Activated naive CD4-positive, alpha-beta T cell treated with anti-CD3 and anti-CD28 coated beads, Interleukin-2, amount 50 U/mL, for 72 hours (primary cell): Measurements from ENCODE around the gene LGR5. TPM values are rescaled to one million over a fixed set of nuclear protein-coding genes. Genes with fewer than 3 reads are reported as not detected.
"Not testable (repeated sequence)": the region's sequence is repeated elsewhere in the genome, so short reads cannot be mapped to it uniquely, and the experiment has no call there.

ENCODE experiments used
- ATAC-seq, 2 donors: fragments of 150-1000 bp; cut with Tn5 transposase; 2 replicates each; pipeline ENCODE4 v1.10.0; 2021; ENCODE audit warnings: mild to moderate bottlenecking in 2 of 2, moderate library complexity in 2 of 2
- DNase-seq, 2 donors: peaks; one replicate each; pipeline ENCODE4 v3.0.0; 2021 to 2022; ENCODE audit warnings: low spot score in 2 of 2
- H3K27ac Mint-ChIP-seq, 2 donors: one replicate each; pipeline ENCODE4 v1.8.0; 2022; ENCODE audit warnings: mild to moderate bottlenecking in 2 of 2, mixed read lengths in 2 of 2
- H3K36me3 Mint-ChIP-seq, 2 donors: one replicate each; pipeline ENCODE4 v1.8.0; 2022; ENCODE audit warnings: mixed read lengths in 2 of 2
- H3K9me3 Mint-ChIP-seq, 2 donors: one replicate each; pipeline ENCODE4 v1.8.0; 2022; ENCODE audit warnings: mixed read lengths in 2 of 2
- total RNA-seq, 2 donors: library from RNA; stranded (reverse); gene quantifications; one replicate each; pipeline ENCODE4 v1.2.3, GENCODE V29; 2022

The LGR5 gene
- total RNA-seq, 2 donors from 2014 or later: not detected

GRCh38 chr12:71555789-71556188, 116.2 kb downstream of the LGR5 start:
- H3K9me3 Mint-ChIP-seq, ATAC-seq, H3K27ac Mint-ChIP-seq: not testable (repeated sequence)

DNA sequence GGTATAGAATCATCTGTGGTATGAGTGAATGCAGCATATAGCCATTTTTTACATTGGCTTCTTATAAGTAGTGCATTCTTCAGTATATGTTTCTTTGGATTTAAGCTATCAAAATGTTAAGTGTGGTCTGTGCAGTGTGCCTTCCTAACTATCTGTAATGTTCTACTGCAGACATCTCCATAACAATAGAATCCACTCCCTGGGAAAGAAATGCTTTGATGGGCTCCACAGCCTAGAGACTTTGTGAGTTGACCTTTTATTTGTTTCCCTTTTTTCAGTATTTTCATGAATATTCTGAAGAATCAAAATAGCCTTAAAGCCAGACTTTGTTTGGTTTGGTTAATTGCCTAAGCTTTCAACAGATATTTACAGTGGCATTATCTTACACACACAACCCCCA, 116.8 kb downstream of the LGR5 start:
- no peak for ATAC-seq
- H3K9me3 Mint-ChIP-seq: no peaks in the 10 kb centered on the region
- H3K36me3 Mint-ChIP-seq: no peaks in the 10 kb centered on the region
- H3K27ac Mint-ChIP-seq: no peak overlapping the region
- DNase-seq: no peak

More at GRCh38 chr12:71555789-71556188, 116.2 kb downstream of the LGR5 start:
- DNase-seq, H3K36me3 Mint-ChIP-seq: not testable (repeated sequence)

GRCh38 chr12:71556875-71557274, 117.3 kb downstream of the LGR5 start:
- no peak for DNase-seq
- ATAC-seq: no peak
- H3K27ac Mint-ChIP-seq: no peak overlapping the region
- no peaks in the 10 kb centered on the region for H3K36me3 Mint-ChIP-seq
- H3K9me3 Mint-ChIP-seq: no peaks in the 10 kb centered on the region

DNA sequence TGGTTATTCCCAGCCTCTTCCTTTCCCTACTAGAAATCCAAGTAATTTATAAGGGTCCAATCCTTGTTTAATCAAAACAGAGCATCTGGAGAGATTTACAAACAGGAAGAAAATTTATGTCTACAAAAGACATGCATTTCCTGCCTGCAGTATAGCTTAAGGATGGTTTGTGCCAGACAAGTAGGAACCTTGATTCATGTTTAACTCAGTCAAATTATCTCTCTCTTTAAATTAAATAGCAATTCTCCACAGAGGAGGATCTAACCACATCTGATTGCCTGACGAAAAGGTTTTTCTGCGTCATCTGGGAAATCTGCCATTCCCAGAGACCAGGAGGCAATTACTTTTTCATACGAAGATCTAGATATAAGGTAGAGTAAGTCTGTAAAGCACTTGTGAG, 118.8 kb downstream of the LGR5 start:
- DNase-seq: no peak
- no peaks in the 10 kb centered on the region for H3K36me3 Mint-ChIP-seq
- no peak overlapping the region for H3K27ac Mint-ChIP-seq
- no peaks in the 10 kb centered on the region for H3K9me3 Mint-ChIP-seq
- ATAC-seq: no peak

GRCh38 chr12:71562676-71563595, 123.3 kb downstream of the LGR5 start:
- no peak overlapping the region for H3K27ac Mint-ChIP-seq
- H3K36me3 Mint-ChIP-seq: no peaks in the 10 kb centered on the region
- DNase-seq (no peak), ATAC-seq (no peak)
- no peaks in the 10 kb centered on the region for H3K9me3 Mint-ChIP-seq

GRCh38 chr12:71565535-71565934, 125.9 kb downstream of the LGR5 start:
- Mint-ChIP-seq H3K36me3 (no peaks in the 10 kb centered on the region), H3K27ac (no peak overlapping the region), H3K9me3 (no peaks in the 10 kb centered on the region)
- DNase-seq: no peak
- no peak for ATAC-seq

DNA sequence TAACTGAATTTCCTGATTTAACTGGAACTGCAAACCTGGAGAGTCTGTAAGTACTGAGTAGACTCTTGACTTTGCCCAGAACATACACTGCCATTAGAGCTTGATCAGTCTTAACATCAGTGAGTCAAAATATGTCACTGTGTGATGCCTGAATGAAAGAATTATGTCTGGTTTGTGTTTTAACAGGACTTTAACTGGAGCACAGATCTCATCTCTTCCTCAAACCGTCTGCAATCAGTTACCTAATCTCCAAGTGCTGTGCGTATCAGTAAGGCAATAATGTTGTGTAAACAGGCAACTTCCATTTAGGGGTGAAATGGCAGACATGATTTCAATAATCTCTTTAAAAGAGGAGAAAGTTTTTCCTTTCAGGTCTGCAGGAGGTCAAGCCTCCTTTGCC, 127.1 kb downstream of the LGR5 start:
- DNase-seq: no peak
- no peak overlapping the region for H3K27ac Mint-ChIP-seq
- no peak for ATAC-seq
- no peaks in the 10 kb centered on the region for H3K9me3 Mint-ChIP-seq
- H3K36me3 Mint-ChIP-seq: no peaks in the 10 kb centered on the region

DNA sequence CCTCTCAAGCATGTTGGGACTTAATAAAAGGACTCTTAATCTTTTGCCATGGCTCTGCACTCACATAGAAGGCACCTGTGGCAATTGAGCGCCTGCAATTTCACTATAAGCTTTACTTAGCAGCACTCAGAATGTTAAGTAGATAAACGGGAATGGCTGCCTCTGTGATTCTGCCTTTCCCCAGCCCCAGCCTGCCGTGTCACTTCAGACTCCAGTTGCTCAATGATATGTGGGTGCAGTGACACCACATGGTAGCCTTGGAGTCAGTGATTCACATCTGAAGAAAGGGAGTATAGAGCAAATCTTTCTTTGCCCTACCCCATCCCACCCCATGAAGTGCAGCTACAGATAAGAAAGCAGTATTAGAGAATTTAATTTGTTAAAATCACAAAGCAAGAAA, 127.9 kb downstream of the LGR5 start:
- Mint-ChIP-seq H3K9me3 (no peaks in the 10 kb centered on the region), H3K36me3 (no peaks in the 10 kb centered on the region), H3K27ac (no peak overlapping the region)
- DNase-seq: no peak
- ATAC-seq: no peak

- H3K36me3 Mint-ChIP-seq, H3K27ac Mint-ChIP-seq, H3K9me3 Mint-ChIP-seq, ATAC-seq, DNase-seq: not testable (repeated sequence)
These were observed 130.3 kb downstream of the LGR5 start for GRCh38 chr12:71569885-71570284.

GRCh38 chr12:71576496-71576895, 136.9 kb downstream of the LGR5 start:
- Mint-ChIP-seq H3K9me3 (no peaks in the 10 kb centered on the region), H3K27ac (no peak overlapping the region), H3K36me3 (no peaks in the 10 kb centered on the region)
- ATAC-seq (no peak), DNase-seq (no peak)

GRCh38 chr12:71578694-71579258, 139.2 kb downstream of the LGR5 start:
- DNase-seq (no peak), ATAC-seq (no peak)
- Mint-ChIP-seq H3K9me3 (no peaks in the 10 kb centered on the region), H3K27ac (no peak overlapping the region), H3K36me3 (no peaks in the 10 kb centered on the region)

DNA sequence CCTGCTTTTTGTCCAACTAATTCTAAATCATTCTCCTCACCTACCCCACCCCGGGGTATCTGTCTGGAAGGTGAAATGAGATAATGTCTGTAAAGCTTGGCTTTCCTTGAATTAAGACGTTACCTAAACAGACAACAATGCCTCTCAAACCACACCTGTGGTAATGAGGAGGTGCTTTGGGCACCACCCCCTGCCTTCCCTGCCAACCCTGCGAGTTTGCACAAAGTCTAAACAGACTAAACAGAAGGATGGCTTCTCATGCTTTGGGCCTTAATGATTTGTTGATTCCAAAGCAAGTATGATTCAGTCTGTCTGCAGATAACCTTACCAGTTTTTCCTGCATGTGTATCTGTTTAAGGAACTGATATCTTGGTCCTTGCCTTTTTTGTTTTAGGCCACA, 141.6 kb downstream of the LGR5 start:
- ATAC-seq (no peak), DNase-seq (no peak)
- Mint-ChIP-seq H3K36me3 (no peaks in the 10 kb centered on the region), H3K27ac (no peak overlapping the region), H3K9me3 (no peaks in the 10 kb centered on the region)

- ATAC-seq: no peak
- H3K36me3 Mint-ChIP-seq: no peaks in the 10 kb centered on the region
- H3K9me3 Mint-ChIP-seq: no peaks in the 10 kb centered on the region
- no peak for DNase-seq
- no peak overlapping the region for H3K27ac Mint-ChIP-seq
These were observed 143.3 kb downstream of the LGR5 start for GRCh38 chr12:71582925-71583324.

- Mint-ChIP-seq H3K36me3 (no peaks in the 10 kb centered on the region), H3K9me3 (no peaks in the 10 kb centered on the region), H3K27ac (no peak overlapping the region)
- DNase-seq: no peak
- no peak for ATAC-seq
These were observed 144.8 kb downstream of the LGR5 start for GRCh38 chr12:71584356-71584755.

- H3K27ac Mint-ChIP-seq: no peak overlapping the region
- ATAC-seq (no peak), DNase-seq (no peak)
- no peaks in the 10 kb centered on the region for H3K36me3 Mint-ChIP-seq
- H3K9me3 Mint-ChIP-seq: no peaks in the 10 kb centered on the region
These were observed 145.6 kb downstream of the LGR5 start for GRCh38 chr12:71585218-71585617.

DNA sequence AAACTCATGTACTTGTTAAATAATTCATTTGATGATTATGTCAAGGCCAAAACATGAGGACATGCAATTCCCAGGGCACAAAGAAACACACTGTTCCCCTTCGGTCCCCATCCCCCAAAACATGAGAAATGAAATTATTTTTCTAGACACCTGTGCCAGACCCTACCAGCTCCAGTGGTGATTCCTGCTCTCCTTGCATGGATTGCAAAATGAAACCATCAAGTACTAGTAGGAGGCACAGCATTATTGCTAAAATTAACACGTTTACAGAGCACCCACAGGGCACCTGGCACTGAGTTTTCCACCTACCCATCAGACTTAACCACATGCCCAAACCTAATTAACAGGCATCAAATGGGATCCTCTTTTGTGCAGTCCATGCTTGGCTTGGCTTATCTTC, 147.4 kb downstream of the LGR5 start:
- H3K27ac Mint-ChIP-seq: no peak overlapping the region
- no peaks in the 10 kb centered on the region for H3K36me3 Mint-ChIP-seq
- H3K9me3 Mint-ChIP-seq: no peaks in the 10 kb centered on the region
- DNase-seq: no peak
- no peak for ATAC-seq

DNA sequence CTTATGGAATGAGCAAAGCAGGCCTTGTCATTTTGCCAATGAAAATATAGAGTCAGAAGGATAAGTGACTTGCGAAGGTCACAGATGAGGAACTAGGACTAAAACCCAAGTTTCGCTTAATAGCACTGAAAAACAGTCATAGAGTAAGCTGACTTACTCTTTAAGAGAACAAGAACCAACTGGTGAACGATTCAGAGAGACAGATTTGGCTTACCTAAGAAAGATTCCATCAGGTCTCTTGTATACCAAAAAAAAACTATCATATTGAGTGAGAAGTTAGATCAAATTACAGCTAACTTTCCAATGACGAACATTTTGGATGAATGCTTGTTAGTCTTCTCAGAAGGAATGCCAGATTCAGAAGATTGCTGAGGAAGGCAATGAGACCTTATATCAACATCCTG, 149.9 kb downstream of the LGR5 start:
- Mint-ChIP-seq H3K9me3 (no peaks in the 10 kb centered on the region), H3K36me3 (no peaks in the 10 kb centered on the region), H3K27ac (no peak overlapping the region)
- DNase-seq (no peak), ATAC-seq (no peak)

- ATAC-seq (no peak), DNase-seq (no peak)
- Mint-ChIP-seq H3K36me3 (no peaks in the 10 kb centered on the region), H3K27ac (no peak overlapping the region), H3K9me3 (no peaks in the 10 kb centered on the region)
These were observed 152.0 kb downstream of the LGR5 start for GRCh38 chr12:71591601-71592000.
